AG04449 (cell line): ENCODE data around the gene AOPEP.

Experiments
- CTCF ChIA-PET: fragments of 350-600 bp; formaldehyde crosslinking; extraction: SDS; loops from one replicate; lab custom pipeline; 2021; ENCODE audit warnings: antibody characterized with exemption; lab: Yijun Ruan, JAX
- POLR2A ChIA-PET: fragments of 400-600, 350-600 bp; formaldehyde crosslinking; extraction: SDS; loops from one replicate; lab custom pipeline; 2020; ENCODE audit warnings: antibody characterized with exemption, inconsistent platforms; lab: Yijun Ruan, JAX
- DNase-seq: peaks from one replicate; pipeline ENCODE4 v3.0.0-alpha.2; 2010; ENCODE audit warnings: low read depth, low spot score
- H3K4me3 ChIP-seq: 2 replicates; pipeline ENCODE4 v1.5.1; 2011; ENCODE audit warnings: low read depth, mild to moderate bottlenecking, control low read depth, low read length
- TF ChIP-seq, protein P1 (sequence below): IDR thresholded peaks from one replicate; pipeline ENCODE4 v1.5.1; 2011; ENCODE audit warnings: mild to moderate bottlenecking, moderate library complexity, low read length, control low read depth, inconsistent platforms; ENCODE audit not compliant: insufficient read depth; ENCODE audit errors: missing control alignments

AOPEP gene

DNA sequence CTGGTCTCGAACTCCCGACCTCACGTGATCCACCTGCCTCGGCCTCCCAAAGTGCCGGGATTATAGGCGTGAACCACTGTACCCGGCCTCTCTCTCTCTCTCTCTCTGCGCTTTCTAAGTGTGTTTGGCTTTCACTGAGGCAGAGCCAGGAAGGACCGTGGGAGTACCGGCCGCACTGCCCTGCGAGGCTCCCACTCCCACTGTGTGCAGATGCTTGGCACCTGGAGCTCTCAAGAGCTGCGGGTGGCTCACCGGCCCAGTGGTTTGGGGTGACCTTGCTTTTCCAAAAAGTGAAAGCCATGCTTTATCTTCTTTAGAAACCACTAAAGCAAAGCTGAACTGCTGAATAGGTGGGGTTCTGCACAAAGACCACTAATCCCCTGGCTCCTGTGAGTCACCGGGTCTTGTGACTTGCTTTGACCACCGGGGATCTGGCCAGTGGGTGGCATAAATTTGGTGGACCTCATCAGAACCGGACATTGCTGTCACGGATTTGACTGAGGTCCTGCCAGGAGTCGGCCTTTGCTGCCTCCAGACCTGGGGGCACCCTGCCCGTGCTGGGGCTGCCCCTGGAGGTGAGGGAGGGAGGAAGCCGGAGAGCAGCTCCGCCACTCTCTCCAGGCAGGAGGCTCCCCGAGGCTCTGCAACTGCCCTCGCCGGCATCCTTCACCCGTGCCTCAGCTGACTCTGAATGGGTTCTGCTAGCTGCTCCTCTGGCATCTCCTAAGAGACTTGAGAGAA is 362.1 kb downstream of the AOPEP start:
- ChIA-PET POLR2A (interaction anchor here (0.7 kb wide), 1 partner anchor 9 kb away, joined by 3 read pairs; no protein-coding TSS in a partner anchor), CTCF (interaction anchor here (0.9 to 1.6 kb wide), 3 partner anchors 14 to 407 kb away, joined by 3 to 6 read pairs (median 3); no protein-coding TSS in a partner anchor)
- no peak for DNase-seq
- H3K4me3 ChIP-seq = no peak overlapping the region
- TF ChIP-seq, protein P1, sequence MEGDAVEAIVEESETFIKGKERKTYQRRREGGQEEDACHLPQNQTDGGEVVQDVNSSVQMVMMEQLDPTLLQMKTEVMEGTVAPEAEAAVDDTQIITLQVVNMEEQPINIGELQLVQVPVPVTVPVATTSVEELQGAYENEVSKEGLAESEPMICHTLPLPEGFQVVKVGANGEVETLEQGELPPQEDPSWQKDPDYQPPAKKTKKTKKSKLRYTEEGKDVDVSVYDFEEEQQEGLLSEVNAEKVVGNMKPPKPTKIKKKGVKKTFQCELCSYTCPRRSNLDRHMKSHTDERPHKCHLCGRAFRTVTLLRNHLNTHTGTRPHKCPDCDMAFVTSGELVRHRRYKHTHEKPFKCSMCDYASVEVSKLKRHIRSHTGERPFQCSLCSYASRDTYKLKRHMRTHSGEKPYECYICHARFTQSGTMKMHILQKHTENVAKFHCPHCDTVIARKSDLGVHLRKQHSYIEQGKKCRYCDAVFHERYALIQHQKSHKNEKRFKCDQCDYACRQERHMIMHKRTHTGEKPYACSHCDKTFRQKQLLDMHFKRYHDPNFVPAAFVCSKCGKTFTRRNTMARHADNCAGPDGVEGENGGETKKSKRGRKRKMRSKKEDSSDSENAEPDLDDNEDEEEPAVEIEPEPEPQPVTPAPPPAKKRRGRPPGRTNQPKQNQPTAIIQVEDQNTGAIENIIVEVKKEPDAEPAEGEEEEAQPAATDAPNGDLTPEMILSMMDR = no peak

DNA sequence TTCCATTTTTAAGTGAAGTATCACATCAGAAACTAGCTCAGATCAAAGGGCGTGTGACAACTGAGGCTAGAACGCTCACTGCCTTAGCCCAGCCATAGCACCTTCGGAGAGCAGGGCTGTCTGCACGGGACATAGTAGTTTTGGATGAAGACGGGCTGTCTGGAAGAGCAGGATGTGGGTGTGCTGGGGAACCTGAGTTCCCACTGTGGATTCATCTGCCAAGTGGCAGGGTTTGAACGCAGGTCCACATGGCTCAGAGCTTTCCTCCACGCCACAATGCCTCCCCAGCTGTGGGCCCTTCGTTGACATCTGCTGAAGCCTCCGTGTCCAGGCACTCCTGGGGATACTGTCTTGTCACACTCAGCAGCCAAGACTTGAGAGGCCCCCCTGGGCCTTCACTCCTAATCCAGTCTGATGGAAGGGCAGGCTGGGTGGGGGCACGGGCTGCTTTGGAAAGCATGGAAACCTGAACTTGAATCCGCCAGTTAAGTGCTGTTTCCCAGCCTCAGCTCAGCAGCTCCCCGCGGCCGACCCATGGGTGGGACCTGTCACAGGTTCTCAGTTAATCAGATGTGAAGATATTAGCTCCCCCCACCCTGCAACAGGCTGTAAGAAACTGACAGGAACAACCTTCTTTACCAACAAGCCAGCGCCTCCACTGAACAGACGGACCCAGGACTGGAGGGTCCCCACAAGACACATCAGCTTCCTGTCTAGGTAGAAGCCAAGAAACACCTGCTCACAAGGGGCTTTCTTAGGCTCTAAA is 362.9 kb downstream of the AOPEP start:
- CTCF ChIA-PET = interaction anchor here (1.4 to 1.6 kb wide), 2 partner anchors 13 to 408 kb away, joined by 3 to 6 read pairs; no protein-coding TSS in a partner anchor
- TF ChIP-seq, protein P1 = no peak
- DNase-seq = no peak
- POLR2A ChIA-PET = no interaction called here
- no peak overlapping the region for H3K4me3 ChIP-seq

DNA sequence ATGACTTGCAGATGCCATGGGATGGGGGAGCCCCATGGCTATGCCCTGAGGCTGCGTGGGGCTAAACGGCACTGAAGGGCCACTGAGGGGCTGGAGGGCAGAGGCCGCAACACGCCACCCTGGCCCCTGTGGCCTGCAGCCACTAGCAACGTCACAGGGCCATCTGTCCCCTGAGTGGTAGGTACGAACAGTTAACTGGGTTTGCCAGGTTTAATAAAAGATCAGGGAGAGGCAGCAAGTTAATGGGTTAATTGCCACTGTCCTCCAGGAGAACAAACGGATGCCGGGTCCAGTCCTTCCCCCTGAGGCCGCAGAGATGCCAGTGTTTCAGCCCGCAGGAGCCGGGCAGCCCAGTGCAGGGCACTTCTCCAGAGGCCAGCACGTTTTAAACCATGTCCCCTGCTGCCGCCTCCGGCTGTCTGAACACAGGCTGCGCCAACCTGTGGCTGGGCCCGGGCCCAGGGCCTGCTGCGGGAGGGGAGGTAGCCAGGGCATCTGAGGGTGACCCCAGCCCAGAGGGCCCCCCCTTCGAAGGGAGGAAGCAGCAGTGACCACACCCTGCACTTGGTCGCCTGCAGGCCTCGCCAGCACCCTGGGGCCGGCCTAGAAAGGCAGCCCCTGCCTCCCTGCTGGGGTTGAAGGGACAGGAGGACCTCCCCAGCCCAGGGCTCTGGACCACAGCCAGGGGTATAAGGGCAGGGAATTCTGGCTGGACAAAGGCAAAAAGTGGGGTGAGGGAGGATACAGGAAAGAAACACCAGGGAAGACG is 363.7 kb downstream of the AOPEP start:
- CTCF ChIA-PET = interaction anchor here (1.6 kb wide), 1 partner anchor 12 kb away, joined by 3 read pairs; no protein-coding TSS in a partner anchor
- H3K4me3 ChIP-seq = no peak overlapping the region
- TF ChIP-seq, protein P1 = no peak
- DNase-seq = no peak
- POLR2A ChIA-PET = no interaction called here

DNA sequence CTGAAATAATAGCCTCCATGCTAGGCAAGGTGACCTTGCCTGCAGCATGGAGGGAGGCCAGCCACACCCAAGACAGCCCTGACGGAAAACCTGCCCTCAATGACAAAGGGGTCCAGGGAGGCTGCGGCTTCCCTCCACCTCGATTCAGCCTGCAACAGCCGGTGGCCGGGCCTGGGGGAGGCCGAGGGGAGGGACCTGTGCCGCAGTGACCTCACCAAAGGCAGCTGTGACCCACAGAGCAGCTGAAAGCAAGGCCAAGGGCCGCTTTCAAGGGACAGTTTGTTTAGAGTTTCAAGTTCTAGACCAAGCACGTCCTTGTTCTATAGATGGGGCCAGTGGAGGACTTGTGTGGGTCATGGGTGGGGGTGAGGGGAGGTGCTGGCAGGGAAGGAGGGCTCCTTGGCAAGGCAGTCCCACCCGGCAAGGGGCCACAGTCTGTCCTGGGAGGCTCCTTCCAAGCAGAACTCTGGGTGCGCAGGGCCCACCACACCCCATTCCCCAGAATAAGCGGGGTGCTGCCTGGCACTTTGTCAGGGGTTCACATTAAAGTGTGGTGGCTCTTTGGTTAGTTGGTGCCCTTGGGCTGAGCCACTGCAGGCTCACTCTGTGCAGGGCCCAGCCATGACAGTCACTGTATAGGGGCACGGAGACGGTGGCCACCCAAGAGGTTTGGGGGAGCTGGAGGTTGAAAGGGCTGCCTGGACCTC is 364.5 kb downstream of the AOPEP start:
- no peak for DNase-seq
- TF ChIP-seq, protein P1 = no peak
- CTCF ChIA-PET = interaction anchor here (0.8 to 3.5 kb wide), 3 partner anchors 24 to 410 kb away, joined by 3 to 25 read pairs (median 8); no protein-coding TSS in a partner anchor
- no peak overlapping the region for H3K4me3 ChIP-seq
- POLR2A ChIA-PET = no interaction called here

DNA sequence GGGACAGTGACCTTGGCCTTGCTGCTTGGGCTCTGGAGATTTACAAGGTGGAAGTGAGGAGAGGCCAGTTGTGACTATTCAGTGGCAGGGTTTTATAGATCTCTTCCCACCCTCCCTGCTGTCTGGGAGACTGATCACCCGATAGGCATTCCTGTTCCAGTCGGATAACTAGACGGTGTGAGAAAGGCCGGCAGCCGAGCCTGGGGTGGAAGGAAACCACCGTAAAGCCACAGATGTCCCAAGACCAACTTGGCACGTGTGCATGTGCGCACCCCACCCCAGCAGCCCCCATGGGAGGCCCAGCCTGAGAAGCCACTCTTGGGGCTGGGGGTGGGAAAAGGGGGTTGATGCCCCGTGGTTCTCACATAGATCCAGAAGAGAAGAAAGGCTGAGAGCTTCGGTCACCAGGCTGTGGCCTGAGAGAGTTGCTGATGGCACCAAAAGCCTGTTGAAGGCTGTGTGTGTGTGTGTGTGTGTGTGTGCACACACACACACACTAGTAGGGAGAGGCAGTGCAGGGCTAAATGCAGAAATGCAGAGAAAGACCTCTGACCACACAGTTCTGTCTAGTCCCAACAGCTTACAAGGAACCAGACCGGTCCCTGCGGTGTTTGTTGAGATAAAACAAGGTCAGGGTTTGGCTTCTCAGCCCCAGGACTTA is 365.2 kb downstream of the AOPEP start:
- no peak overlapping the region; the same call in 1 of the 2 replicates for H3K4me3 ChIP-seq
- TF ChIP-seq, protein P1 = no peak
- ChIA-PET POLR2A (interaction anchor here (0.6 to 1.1 kb wide), 5 partner anchors 24 to 188 kb away, joined by 3 read pairs; no protein-coding TSS in a partner anchor), CTCF (interaction anchor here (0.8 to 3.5 kb wide), 8 partner anchors 10 to 410 kb away, joined by 3 to 25 read pairs (median 6); no protein-coding TSS in a partner anchor)
- DNase-seq = peak; percentile 46
